Mesenchymal stem cell (in vitro differentiated cells and primary cell): ENCODE measurements around the gene CLCA2.
A peak's percentile ranks its signal among the peaks of the same experiment; 100 is the strongest.

ENCODE experiments used
- DNase-seq: peaks from one replicate; pipeline ENCODE4 v3.0.0-alpha.2; 2013
- H2AFZ ChIP-seq: one replicate; pipeline ENCODE4 v1.6.1; 2013; ENCODE audit warnings: low read depth, mild to moderate bottlenecking, control low read depth, inconsistent platforms, low read length, moderate library complexity
- H2AK5ac ChIP-seq: 2 replicates; pipeline ENCODE4 v1.6.1; 2013; ENCODE audit warnings: low read length, moderate library complexity, mild to moderate bottlenecking, inconsistent platforms; ENCODE audit not compliant: severe bottlenecking
- H2BK120ac ChIP-seq: one replicate; pipeline ENCODE4 v1.6.1; 2013; ENCODE audit warnings: low read depth, mild to moderate bottlenecking, inconsistent platforms, low read length, moderate library complexity
- H2BK12ac ChIP-seq, 2 experiments: one replicate each; pipeline ENCODE4 v1.6.1; 2013; ENCODE audit warnings: inconsistent platforms in 2 of 2, low read length in 2 of 2, mild to moderate bottlenecking in 2 of 2, moderate library complexity in 2 of 2, control low read depth in 1 of 2
- H2BK15ac ChIP-seq: one replicate; pipeline ENCODE4 v1.6.1; 2013; ENCODE audit warnings: mild to moderate bottlenecking, low read depth, inconsistent platforms; ENCODE audit not compliant: poor library complexity, severe bottlenecking
- H2BK5ac ChIP-seq: 2 replicates; pipeline ENCODE4 v1.6.1; 2013; ENCODE audit warnings: low read depth, mild to moderate bottlenecking, low read length, control low read depth, inconsistent platforms; ENCODE audit not compliant: poor library complexity, severe bottlenecking
- H3K14ac ChIP-seq, 2 experiments: one replicate each; pipeline ENCODE4 v1.6.1; 2013; ENCODE audit warnings: inconsistent platforms in 2 of 2, low read length in 2 of 2, control low read depth in 1 of 2, mild to moderate bottlenecking in 1 of 2, moderate library complexity in 1 of 2
- H3K18ac ChIP-seq, 2 experiments: one replicate each; pipeline ENCODE4 v1.6.1; 2013; ENCODE audit warnings: inconsistent platforms in 2 of 2, low read length in 2 of 2, control low read depth in 1 of 2, low read depth in 1 of 2, mild to moderate bottlenecking in 1 of 2
- H3K23ac ChIP-seq, 2 experiments: one replicate each; pipeline ENCODE4 v1.6.1; 2013; ENCODE audit warnings: inconsistent platforms in 2 of 2, low read length in 2 of 2, mild to moderate bottlenecking in 2 of 2, moderate library complexity in 2 of 2, control low read depth in 1 of 2
- H3K27ac ChIP-seq: 2 replicates; pipeline ENCODE4 v1.5.1; 2013; ENCODE audit warnings: mild to moderate bottlenecking, moderate library complexity, low read length, control low read depth, inconsistent platforms; ENCODE audit not compliant: poor library complexity, severe bottlenecking
- H3K27me3 ChIP-seq, 2 experiments: 2 replicates each; pipeline versions ENCODE4 v1.6.1 to v1.7.0; 2013; ENCODE audit warnings: low read length in 2 of 2, mild to moderate bottlenecking in 2 of 2, moderate library complexity in 2 of 2, control low read depth in 1 of 2, inconsistent platforms in 1 of 2; ENCODE audit not compliant: control insufficient read depth in 1 of 2, insufficient read depth in 1 of 2
- H3K36me3 ChIP-seq, 2 experiments: 2 replicates each; pipeline versions ENCODE4 v1.6.1 to v1.7.0; 2013; ENCODE audit warnings: low read length in 2 of 2, control low read depth in 1 of 2, inconsistent platforms in 1 of 2, low read depth in 1 of 2, mild to moderate bottlenecking in 1 of 2; ENCODE audit not compliant: insufficient read depth in 2 of 2, control insufficient read depth in 1 of 2
- H3K4ac ChIP-seq, 2 experiments: one replicate each; pipeline ENCODE4 v1.6.1; 2013; ENCODE audit warnings: inconsistent platforms in 2 of 2, low read length in 2 of 2, mild to moderate bottlenecking in 2 of 2, moderate library complexity in 2 of 2, control low read depth in 1 of 2, low read depth in 1 of 2
- H3K4me1 ChIP-seq: 2 replicates; pipeline ENCODE4 v1.6.1; 2013; ENCODE audit warnings: low read depth, low read length, control low read depth; ENCODE audit not compliant: control insufficient read depth, insufficient read depth
- H3K4me2 ChIP-seq: 2 replicates; pipeline ENCODE4 v1.6.1; 2013; ENCODE audit warnings: low read length, mild to moderate bottlenecking, inconsistent platforms; ENCODE audit not compliant: poor library complexity, severe bottlenecking
- H3K4me3 ChIP-seq, 2 experiments: 2 replicates each; pipeline versions ENCODE4 v1.5.1 to v1.7.0; 2013; ENCODE audit warnings: low read length in 2 of 2, mild to moderate bottlenecking in 2 of 2, control low read depth in 1 of 2, low read depth in 1 of 2; ENCODE audit not compliant: insufficient read depth in 1 of 2
- H3K79me1 ChIP-seq: replicated peaks from 2 replicates; pipeline ENCODE4 v1.6.1; 2013; ENCODE audit warnings: mild to moderate bottlenecking, control low read depth, low read length, inconsistent platforms; ENCODE audit not compliant: poor library complexity, severe bottlenecking
- H3K9ac ChIP-seq: 2 replicates; pipeline ENCODE4 v1.7.0; 2013; ENCODE audit warnings: mild to moderate bottlenecking, low read length, moderate library complexity
- H3K9me3 ChIP-seq: 2 replicates; pipeline ENCODE4 v1.7.0; 2013; ENCODE audit warnings: mild to moderate bottlenecking, low read length; ENCODE audit not compliant: control insufficient read depth
- H4K8ac ChIP-seq: one replicate; pipeline ENCODE4 v1.6.1; 2013; ENCODE audit warnings: inconsistent platforms, mild to moderate bottlenecking, low read length, moderate library complexity
- H4K91ac ChIP-seq: one replicate; pipeline ENCODE4 v1.6.1; 2013; ENCODE audit warnings: mild to moderate bottlenecking, low read length, inconsistent platforms
- WGBS: methylation state at CpG from one replicate; pipeline ENCODE4 v1.1.7; 2013; ENCODE audit warnings: mixed read lengths; 5-methylcytosine and 5-hydroxymethylcytosine counted together

CLCA2 gene

GRCh38 chr1:86470859-86471258 is 46.9 kb downstream of the CLCA2 start:
- peak overlapping the region in 1 of 2 experiments; percentile 37 for H3K4me3 ChIP-seq
- H3K79me1 ChIP-seq: no peaks in the 10 kb centered on the region
- H2BK15ac ChIP-seq: no peak overlapping the region
- H2AK5ac ChIP-seq: no peak overlapping the region
- no peak overlapping the region for H2AFZ ChIP-seq
- no peak overlapping the region for H3K18ac ChIP-seq
- H2BK12ac ChIP-seq: no peak overlapping the region
- DNase-seq: no peak
- H4K8ac ChIP-seq: no peak overlapping the region
- peaks cover 2% of the 10 kb centered on the region for H3K4me1 ChIP-seq
- no peak overlapping the region for H3K4me2 ChIP-seq
- peaks cover 0 to 16% of the 10 kb centered on the region in 2 experiments for H3K27me3 ChIP-seq
- H3K4ac ChIP-seq: no peak overlapping the region
- no peak overlapping the region for H2BK120ac ChIP-seq
- H3K36me3 ChIP-seq: no peaks in the 10 kb centered on the region
- no peak overlapping the region for H4K91ac ChIP-seq
- H3K23ac ChIP-seq: no peak overlapping the region
- no peaks in the 10 kb centered on the region for H3K9me3 ChIP-seq
- no peak overlapping the region for H2BK5ac ChIP-seq
- peak overlapping the region in 1 of 2 experiments; percentile 26 for H3K14ac ChIP-seq
- H3K9ac ChIP-seq: no peak overlapping the region
- no peak overlapping the region for H3K27ac ChIP-seq
- WGBS: 92% methylated on average over 9 of the region's 10 CpGs

DNA sequence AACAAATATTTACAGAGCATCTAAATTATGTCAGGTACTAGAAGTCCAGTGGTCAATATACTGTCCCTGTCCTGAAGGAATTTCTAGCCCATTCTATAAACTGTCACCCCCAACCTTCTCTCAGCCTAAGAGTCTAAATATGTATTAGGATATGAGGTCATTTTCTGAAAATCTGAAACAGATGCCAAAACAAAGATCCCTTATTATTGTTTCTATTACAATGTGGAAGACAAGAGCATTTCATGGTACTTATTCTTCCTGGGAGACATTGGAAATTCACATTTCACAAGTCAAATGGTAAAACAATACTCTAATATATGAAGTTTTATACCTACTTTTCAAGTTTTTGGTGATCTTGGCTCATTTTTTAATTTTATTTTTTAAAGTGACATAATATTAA is 47.3 kb downstream of the CLCA2 start:
- Histone ChIP-seq H2BK15ac (no peak overlapping the region), H3K14ac (no peak overlapping the region)

DNA sequence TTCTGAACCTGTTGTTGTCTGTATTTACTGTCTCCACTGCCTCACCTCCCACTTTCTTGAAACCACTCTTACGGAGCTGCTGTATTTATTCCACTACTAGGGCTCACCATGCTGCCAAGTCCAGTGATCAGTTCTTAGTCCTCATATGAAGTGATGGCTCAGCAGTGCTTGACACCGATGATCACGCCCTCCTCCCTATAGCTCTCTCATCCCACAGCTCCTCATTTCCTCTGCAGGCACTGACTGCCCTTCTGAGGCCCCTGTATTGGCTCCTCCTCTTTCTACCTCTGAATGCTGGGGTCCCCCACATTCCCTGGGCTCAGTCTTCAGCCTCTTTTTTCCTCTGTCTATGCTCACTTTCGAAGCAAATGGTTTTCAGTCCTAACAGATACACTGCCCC is 48.2 kb downstream of the CLCA2 start:
- H3K9me3 ChIP-seq: no peaks in the 10 kb centered on the region
- WGBS: 76% methylated on average over 4 of the region's 4 CpGs
- peaks cover 0 to 16% of the 10 kb centered on the region in 2 experiments for H3K27me3 ChIP-seq
- H3K27ac ChIP-seq: no peak overlapping the region
- H3K4ac ChIP-seq: no peak overlapping the region
- DNase-seq: no peak
- H2AFZ ChIP-seq: peak overlapping the region; percentile 39
- no peak overlapping the region for H4K91ac ChIP-seq
- H3K4me1 ChIP-seq: peaks cover 2% of the 10 kb centered on the region
- H2AK5ac ChIP-seq: no peak overlapping the region
- H3K23ac ChIP-seq: no peak overlapping the region
- no peak overlapping the region for H2BK12ac ChIP-seq
- H3K9ac ChIP-seq: no peak overlapping the region
- no peak overlapping the region for H3K4me2 ChIP-seq
- no peak overlapping the region for H2BK120ac ChIP-seq
- no peak overlapping the region for H4K8ac ChIP-seq
- peak overlapping the region in 1 of 2 experiments; percentile 28 for H3K14ac ChIP-seq
- no peaks in the 10 kb centered on the region for H3K79me1 ChIP-seq
- H3K4me3 ChIP-seq: no peak overlapping the region
- H3K36me3 ChIP-seq: no peaks in the 10 kb centered on the region
- H2BK15ac ChIP-seq: no peak overlapping the region
- no peak overlapping the region for H3K18ac ChIP-seq
- H2BK5ac ChIP-seq: no peak overlapping the region

More for the DNA sequence above, 47.3 kb downstream of the CLCA2 start:
- no peak overlapping the region for H2BK12ac ChIP-seq
- H4K91ac ChIP-seq: no peak overlapping the region
- H3K27me3 ChIP-seq: peaks cover 0 to 16% of the 10 kb centered on the region in 2 experiments
- peaks cover 2% of the 10 kb centered on the region for H3K4me1 ChIP-seq
- H3K27ac ChIP-seq: no peak overlapping the region
- H3K23ac ChIP-seq: no peak overlapping the region
- H3K9ac ChIP-seq: peak overlapping the region; percentile 12
- no peaks in the 10 kb centered on the region for H3K9me3 ChIP-seq
- H3K4me3 ChIP-seq: peak overlapping the region in 1 of 2 experiments; percentile 37
- H2AK5ac ChIP-seq: no peak overlapping the region
- no peak overlapping the region for H3K18ac ChIP-seq
- no peak overlapping the region for H2BK5ac ChIP-seq
- H2AFZ ChIP-seq: no peak overlapping the region
- no peak overlapping the region for H3K4ac ChIP-seq
- DNase-seq: no peak
- no peak overlapping the region for H3K4me2 ChIP-seq
- H3K36me3 ChIP-seq: no peaks in the 10 kb centered on the region
- H4K8ac ChIP-seq: no peak overlapping the region
- H3K79me1 ChIP-seq: no peaks in the 10 kb centered on the region
- no peak overlapping the region for H2BK120ac ChIP-seq

DNA sequence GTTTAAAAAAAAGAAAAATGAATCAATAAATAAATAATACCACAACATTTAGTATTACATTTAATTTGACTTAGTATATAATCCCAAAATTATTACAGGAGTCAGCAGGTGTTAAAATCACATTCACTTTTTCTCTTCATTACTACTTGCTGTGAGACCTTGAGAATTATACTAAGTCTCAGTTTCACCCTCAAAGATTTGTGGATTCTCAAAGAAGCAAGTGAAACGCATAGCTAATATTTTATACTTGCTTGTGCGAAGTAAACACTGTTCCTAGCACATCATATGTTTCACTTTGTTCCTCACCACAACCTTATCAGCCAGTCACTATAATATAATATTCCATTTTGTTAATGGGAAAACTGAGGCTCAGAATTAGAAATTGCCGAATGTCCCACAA is 48.8 kb downstream of the CLCA2 start:
- H2BK5ac ChIP-seq: no peak overlapping the region
- no peak overlapping the region for H2BK12ac ChIP-seq
- H2AFZ ChIP-seq: no peak overlapping the region
- no peaks in the 10 kb centered on the region for H3K79me1 ChIP-seq
- H3K4ac ChIP-seq: no peak overlapping the region
- no peak overlapping the region for H3K18ac ChIP-seq
- no peak overlapping the region for H2BK15ac ChIP-seq
- WGBS: 100% methylated on average over 1 of the region's 3 CpGs
- no peak overlapping the region for H3K4me3 ChIP-seq
- no peak overlapping the region for H4K91ac ChIP-seq
- H3K27me3 ChIP-seq: peaks cover 0 to 16% of the 10 kb centered on the region in 2 experiments
- DNase-seq: no peak
- no peaks in the 10 kb centered on the region for H3K36me3 ChIP-seq
- H3K4me1 ChIP-seq: peaks cover 2% of the 10 kb centered on the region
- no peak overlapping the region for H2AK5ac ChIP-seq
- H3K27ac ChIP-seq: no peak overlapping the region
- H3K9me3 ChIP-seq: no peaks in the 10 kb centered on the region
- H3K14ac ChIP-seq: no peak overlapping the region
- H4K8ac ChIP-seq: no peak overlapping the region
- H3K23ac ChIP-seq: no peak overlapping the region
- H2BK120ac ChIP-seq: no peak overlapping the region
- no peak overlapping the region for H3K4me2 ChIP-seq
- peak overlapping the region; percentile 56 for H3K9ac ChIP-seq
